ENCODE results near the gene SIGMAR1. TPM values are rescaled to one million over a fixed set of nuclear protein-coding genes. Genes with fewer than 3 reads are reported as not detected.
"Not testable (repeated sequence)": the region's sequence is repeated elsewhere in the genome, so short reads cannot be mapped to it uniquely, and the experiment has no call there.

Gene SIGMAR1
- total RNA-seq, 2 donors from 2014 or later, result 41.9 to 63.6 TPM

DNA sequence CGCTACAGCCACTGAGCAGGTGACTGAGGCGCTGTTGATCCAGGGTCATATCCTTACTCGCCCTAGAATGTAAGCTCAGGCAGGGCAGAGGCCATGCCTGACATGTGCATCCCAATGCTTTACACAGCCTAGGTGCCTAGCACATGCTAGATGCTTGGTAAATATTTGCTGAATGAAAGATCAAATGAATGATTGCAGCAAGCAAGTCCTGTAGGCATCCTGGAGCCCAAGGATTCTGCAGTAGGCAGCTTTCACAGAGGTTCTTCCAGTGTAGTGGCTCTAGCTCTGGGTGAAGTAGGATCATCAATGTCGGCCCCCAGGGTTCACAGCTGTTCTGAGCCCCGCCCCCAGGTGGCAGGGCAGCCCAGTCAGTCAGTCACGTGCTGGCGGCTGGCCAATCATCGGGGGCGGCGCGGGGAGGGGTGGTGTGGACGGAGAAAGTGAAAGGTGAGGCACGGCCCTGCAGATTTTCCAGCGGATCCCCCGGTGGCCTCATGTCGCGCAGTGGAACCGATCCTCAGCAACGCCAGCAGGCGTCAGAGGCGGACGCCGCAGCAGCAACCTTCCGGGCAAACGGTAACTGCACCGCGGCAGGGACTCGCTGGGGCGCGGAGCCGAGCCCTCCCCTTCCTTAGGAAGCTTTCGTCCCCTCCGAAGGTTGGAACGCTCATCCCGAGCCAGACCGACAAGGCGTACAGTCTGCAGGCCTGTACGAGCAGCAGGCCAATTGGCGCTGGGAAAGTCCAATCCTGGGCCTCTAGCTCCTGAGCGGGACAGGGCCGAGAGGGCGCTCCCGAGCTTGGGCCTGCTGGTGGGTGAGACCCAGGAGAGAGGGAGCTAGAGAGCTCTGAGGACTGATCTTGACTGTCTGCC, 8.9 kb upstream of the SIGMAR1 start, which contains the start of gene GALT:
Gene GALT, plus strand, starts transcription at position 465 of the 873 bp plus-strand sequence. Its CDS starts 30 bp downstream, at position 495.
- peaks cover 25 to 26% of the 10 kb centered on the region in 2 donors for H3K36me3 Mint-ChIP-seq
- DNase-seq (ENCODE audit: low spot score in 2 of 2), result peak; percentile 96 to 99
- no peaks in the 10 kb centered on the region for H3K9me3 Mint-ChIP-seq
- H3K27ac Mint-ChIP-seq, result peak within 1 kb of the TSS; percentile 75 to 88
- ATAC-seq, result peak; percentile 87 to 90

DNA sequence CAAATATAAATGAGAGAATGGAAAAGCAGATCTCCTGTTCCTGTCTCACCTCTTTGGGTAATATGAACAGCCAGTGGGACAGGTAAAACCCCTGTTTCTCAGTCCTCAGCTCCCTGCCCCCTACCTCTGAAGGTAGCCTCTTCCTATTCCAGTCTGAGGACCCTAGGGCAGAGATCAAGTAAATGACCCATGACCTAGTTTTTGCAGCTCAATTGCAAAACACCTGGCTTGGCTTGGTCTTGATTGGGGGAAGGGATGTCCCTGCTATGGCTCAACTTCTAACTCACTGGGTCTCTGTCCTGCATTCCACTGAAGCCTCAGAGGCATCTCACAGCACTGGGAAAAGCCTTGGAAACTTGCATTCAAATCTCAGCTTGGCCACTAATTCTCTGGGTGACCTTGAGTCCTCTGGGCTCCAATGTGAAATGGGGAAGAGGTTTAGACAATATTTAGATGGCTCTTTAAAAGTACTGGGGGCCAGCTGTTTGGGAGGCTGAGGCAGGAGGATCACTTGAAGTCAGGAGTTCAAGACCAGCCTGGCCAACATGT, 7.3 kb upstream of the SIGMAR1 start:
- no peaks in the 10 kb centered on the region for H3K9me3 Mint-ChIP-seq
- DNase-seq (ENCODE audit: low spot score in 2 of 2) (no peak), ATAC-seq (no peak)
- H3K27ac Mint-ChIP-seq, result no peak overlapping the region
- peaks cover 25 to 26% of the 10 kb centered on the region in 2 donors for H3K36me3 Mint-ChIP-seq

DNA sequence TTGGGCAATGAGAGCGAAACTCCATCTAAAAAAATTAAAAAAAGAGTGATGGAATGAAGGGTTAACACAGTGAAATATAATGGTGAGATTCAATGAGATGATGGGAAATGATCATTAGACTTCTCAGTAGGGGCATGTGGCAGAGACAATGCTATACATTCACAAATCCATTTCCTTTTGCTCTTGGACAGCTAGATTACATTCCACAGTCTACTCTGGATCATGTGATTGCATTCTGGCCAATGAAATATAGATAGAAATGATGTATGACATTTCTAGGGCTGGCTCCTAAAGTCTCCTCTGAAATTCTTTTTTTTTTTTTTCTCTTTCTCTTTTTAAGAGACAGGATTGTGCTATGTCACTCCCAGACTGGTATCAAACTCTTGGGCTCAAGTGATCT, 5.1 kb upstream of the SIGMAR1 start:
- no peaks in the 10 kb centered on the region for H3K9me3 Mint-ChIP-seq
- no peak for ATAC-seq
- H3K36me3 Mint-ChIP-seq, result peaks cover 6 to 8% of the 10 kb centered on the region in 2 donors
- no peak overlapping the region for H3K27ac Mint-ChIP-seq
- DNase-seq (ENCODE audit: low spot score in 2 of 2), result no peak

DNA sequence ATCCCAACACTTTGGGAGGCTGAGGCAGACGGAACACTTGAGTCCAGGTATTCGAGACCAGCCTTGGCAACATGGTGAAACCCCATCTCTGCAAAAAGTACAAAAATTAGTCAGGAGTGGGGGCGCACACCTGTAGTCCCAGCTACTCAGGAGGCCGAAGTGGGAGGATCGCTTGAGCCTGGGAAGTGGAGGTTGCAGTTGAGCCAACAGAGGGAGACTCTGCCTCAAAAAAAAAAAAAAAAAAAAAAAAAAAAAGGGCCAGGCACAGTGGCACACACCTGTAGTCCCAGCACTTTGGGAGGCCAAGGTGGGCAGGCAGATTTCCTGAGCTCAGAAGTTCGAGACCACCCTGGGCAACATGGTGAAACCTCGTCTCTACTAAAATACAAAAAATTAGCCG, 1.7 kb upstream of the SIGMAR1 start:
- peaks cover 16 to 17% of the 10 kb centered on the region in 2 donors for H3K36me3 Mint-ChIP-seq
- H3K9me3 Mint-ChIP-seq; ATAC-seq; DNase-seq (ENCODE audit: low spot score in 2 of 2); H3K27ac Mint-ChIP-seq: not testable (repeated sequence)

- peaks cover 16 to 17% of the 10 kb centered on the region in 2 donors for H3K36me3 Mint-ChIP-seq
- H3K27ac Mint-ChIP-seq, result peak overlapping the region; percentile 91 to 98
- H3K9me3 Mint-ChIP-seq, result no peaks in the 10 kb centered on the region
- DNase-seq (ENCODE audit: low spot score in 2 of 2) (no peak), ATAC-seq (peak in 1 of 2 donors; percentile 8)
Observed at GRCh38 chr9:34638138-34638445, 505 bp upstream of the SIGMAR1 start.

GRCh38 chr9:34636791-34637355, 714 bp downstream of the SIGMAR1 start:
- H3K36me3 Mint-ChIP-seq, result peaks cover 16 to 17% of the 10 kb centered on the region in 2 donors
- DNase-seq (ENCODE audit: low spot score in 2 of 2) (no peak), ATAC-seq (no peak)
- peak overlapping the region; percentile 91 to 93 for H3K27ac Mint-ChIP-seq
- no peaks in the 10 kb centered on the region for H3K9me3 Mint-ChIP-seq

DNA sequence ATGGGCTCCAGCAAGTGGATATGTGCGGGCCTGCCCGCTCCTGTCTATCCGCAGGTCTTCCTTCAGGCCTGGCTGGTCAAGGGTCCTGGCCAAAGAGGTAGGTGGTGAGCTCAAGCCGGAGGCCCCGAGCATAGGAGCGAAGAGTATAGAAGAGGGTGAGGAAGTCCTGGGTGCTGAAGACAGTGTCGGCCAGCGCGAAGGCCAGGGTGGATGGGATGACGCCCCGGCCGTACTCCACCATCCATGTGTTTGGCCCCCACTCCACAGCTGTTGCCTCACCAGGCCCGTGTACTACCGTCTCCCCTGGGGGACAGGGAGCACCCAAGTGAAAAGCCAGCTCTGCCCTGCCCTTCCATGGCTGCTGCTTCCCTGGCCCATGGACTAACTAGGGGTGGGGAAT, 2.0 kb downstream of the SIGMAR1 start:
- H3K36me3 Mint-ChIP-seq, result peaks cover 16 to 17% of the 10 kb centered on the region in 2 donors
- ATAC-seq (no peak), DNase-seq (ENCODE audit: low spot score in 2 of 2) (no peak)
- H3K9me3 Mint-ChIP-seq, result no peaks in the 10 kb centered on the region
- H3K27ac Mint-ChIP-seq, result peak overlapping the region in 1 of 2 donors; percentile 58

DNA sequence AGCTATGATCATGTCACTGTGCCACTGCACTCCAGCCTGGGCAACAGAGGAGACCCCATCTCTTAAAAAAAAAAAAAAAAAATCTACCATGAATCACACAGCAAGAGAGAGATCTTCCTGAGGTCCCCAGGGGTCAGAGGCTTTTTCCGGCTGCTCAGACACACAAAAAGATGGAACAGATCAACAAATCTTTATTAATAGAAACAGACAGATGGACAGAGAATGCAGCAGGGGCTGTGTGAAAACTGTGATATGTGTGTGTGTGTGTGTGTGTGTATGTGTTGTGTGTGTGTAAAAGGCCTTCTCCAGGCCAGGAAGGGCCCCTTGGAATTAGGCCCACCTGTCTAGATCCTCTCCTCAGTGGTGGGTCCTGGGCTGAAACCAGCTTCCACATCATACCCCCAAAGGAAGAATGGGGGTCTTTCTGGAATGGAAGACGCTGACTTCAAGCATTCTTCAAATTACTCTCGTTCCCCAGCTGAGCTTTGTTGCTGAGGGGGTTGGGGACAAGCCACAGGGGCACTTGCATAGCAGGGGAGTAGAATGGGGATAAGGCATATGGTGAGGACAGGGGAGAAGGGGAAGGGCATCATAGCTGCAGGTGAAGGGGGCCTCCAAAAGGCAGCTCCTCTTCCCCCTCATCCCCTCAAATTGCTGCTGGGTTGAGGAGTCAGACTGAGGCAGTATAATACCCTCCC, 2.9 kb downstream of the SIGMAR1 start:
- Mint-ChIP-seq H3K9me3 (no peaks in the 10 kb centered on the region), H3K27ac (no peak overlapping the region), H3K36me3 (peaks cover 16 to 17% of the 10 kb centered on the region in 2 donors)
- DNase-seq (ENCODE audit: low spot score in 2 of 2) (no peak), ATAC-seq (no peak)

GRCh38 chr9:34633851-34634550, 3.6 kb downstream of the SIGMAR1 start:
- H3K9me3 Mint-ChIP-seq, result no peaks in the 10 kb centered on the region
- peaks cover 16 to 17% of the 10 kb centered on the region in 2 donors for H3K36me3 Mint-ChIP-seq
- ATAC-seq, result peak; percentile 18 to 41
- H3K27ac Mint-ChIP-seq, result no peak overlapping the region
- DNase-seq (ENCODE audit: low spot score in 2 of 2), result peak in 1 of 2 donors; percentile 80

GRCh38 chr9:34633166-34633565, 4.4 kb downstream of the SIGMAR1 start:
- Mint-ChIP-seq H3K27ac (no peak overlapping the region), H3K36me3 (peaks cover 16 to 23% of the 10 kb centered on the region in 2 donors), H3K9me3 (no peaks in the 10 kb centered on the region)
- DNase-seq (ENCODE audit: low spot score in 2 of 2) (no peak), ATAC-seq (no peak)

- DNase-seq (ENCODE audit: low spot score in 2 of 2), result no peak
Observed at GRCh38 chr9:34630402-34631154, 7.0 kb downstream of the SIGMAR1 start.

DNA sequence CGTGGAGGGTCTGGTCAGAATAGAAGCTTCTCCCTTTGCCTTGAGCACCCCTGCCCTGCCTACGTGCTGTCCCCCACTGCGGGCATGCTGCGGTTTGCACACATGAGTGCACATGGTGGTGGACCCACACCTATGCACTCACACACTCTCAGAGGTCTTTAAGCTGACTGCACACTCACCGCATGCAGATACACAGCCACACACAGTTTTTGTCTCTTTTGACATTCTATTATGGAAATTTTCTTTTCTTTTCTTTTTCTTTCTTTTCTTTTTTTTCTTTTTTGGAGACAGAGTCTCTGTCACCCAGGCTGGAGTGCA, 8.1 kb downstream of the SIGMAR1 start:
- DNase-seq (ENCODE audit: low spot score in 2 of 2) (no peak), ATAC-seq (no peak)
- H3K27ac Mint-ChIP-seq, result no peak overlapping the region
- no peaks in the 10 kb centered on the region for H3K9me3 Mint-ChIP-seq
- H3K36me3 Mint-ChIP-seq, result peaks cover 0 to 6% of the 10 kb centered on the region in 2 donors

More at GRCh38 chr9:34630402-34631154, 7.0 kb downstream of the SIGMAR1 start:
- ATAC-seq, result no peak
- H3K9me3 Mint-ChIP-seq, result no peaks in the 10 kb centered on the region
- H3K27ac Mint-ChIP-seq, result no peak overlapping the region
- peaks cover 5 to 11% of the 10 kb centered on the region in 2 donors for H3K36me3 Mint-ChIP-seq

GRCh38 chr9:34628656-34629490, 8.7 kb downstream of the SIGMAR1 start, which contains the start of gene ARID3C:
Gene ARID3C (minus strand): TSS chr9:34629066. CDS start chr9:34628014, 1,052 bp downstream.
- DNase-seq (ENCODE audit: low spot score in 2 of 2) (peak in 1 of 2 donors; percentile 57), ATAC-seq (peak; percentile 70 to 81)
- H3K9me3 Mint-ChIP-seq, result no peaks in the 10 kb centered on the region
- H3K27ac Mint-ChIP-seq, result peak within 1 kb of the TSS in 1 of 2 donors; percentile 36
- peaks cover 0 to 6% of the 10 kb centered on the region in 2 donors for H3K36me3 Mint-ChIP-seq

DNA sequence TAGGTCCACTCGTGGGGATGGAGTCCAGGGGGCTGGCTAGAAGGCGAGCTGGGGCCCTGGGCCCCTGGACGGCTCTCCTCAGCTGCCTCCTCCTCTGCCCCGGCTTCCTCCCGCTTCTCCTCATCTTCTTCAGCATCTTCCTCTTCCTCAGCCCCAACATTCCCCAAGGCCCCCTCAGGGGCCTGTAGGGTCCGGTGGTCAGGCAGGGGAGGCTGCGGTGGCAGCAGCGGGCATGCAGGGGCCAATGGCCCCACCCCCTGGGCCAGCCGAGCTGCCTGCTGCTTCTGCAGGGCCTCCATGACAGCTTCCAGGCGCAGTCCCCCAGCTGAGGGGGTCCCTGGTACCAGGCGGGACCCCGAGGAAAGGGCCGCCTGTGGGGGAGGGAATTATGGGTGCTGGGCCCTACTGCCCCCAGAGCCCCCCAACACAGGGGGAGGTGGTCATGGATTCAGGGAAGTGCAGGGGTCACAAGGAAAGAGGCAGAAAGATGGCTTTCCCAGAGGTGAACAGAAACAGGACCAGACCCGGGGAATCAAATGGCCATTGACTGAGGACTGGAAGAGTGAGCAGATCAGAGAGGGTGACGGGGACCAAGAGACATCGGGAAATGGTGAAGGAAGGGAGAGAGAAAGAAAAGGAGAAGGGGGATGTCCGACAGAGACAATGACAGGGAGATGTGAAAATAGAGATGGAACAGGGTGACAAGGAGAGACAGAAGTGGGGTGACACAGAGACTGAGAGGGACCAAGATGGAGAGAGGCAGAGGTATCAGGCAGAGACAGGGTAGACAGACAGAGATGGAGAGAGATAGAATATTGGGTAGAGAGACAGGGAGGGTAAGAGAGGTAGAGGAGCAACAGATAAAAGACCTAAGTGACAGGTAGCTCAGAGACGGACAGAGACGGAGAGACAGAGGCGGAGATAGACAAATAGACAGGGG, 9.6 kb downstream of the SIGMAR1 start:
- peaks cover 0 to 6% of the 10 kb centered on the region in 2 donors for H3K36me3 Mint-ChIP-seq
- peak; percentile 9 to 17 for ATAC-seq
- peak overlapping the region in 1 of 2 donors; percentile 36 for H3K27ac Mint-ChIP-seq
- no peak for DNase-seq (ENCODE audit: low spot score in 2 of 2)
- H3K9me3 Mint-ChIP-seq, result no peaks in the 10 kb centered on the region
